Mesenchymal stem cell (in vitro differentiated cells and primary cell): ENCODE data around the gene TBC1D8.

Experiments used
- DNase-seq: peaks from one replicate; pipeline ENCODE4 v3.0.0-alpha.2; 2013
- H2AFZ ChIP-seq: one replicate; pipeline ENCODE4 v1.6.1; 2013; ENCODE audit warnings: low read depth, mild to moderate bottlenecking, control low read depth, inconsistent platforms, low read length, moderate library complexity
- H2AK5ac ChIP-seq: 2 replicates; pipeline ENCODE4 v1.6.1; 2013; ENCODE audit warnings: low read length, moderate library complexity, mild to moderate bottlenecking, inconsistent platforms; ENCODE audit not compliant: severe bottlenecking
- H2BK120ac ChIP-seq: one replicate; pipeline ENCODE4 v1.6.1; 2013; ENCODE audit warnings: low read depth, mild to moderate bottlenecking, inconsistent platforms, low read length, moderate library complexity
- H2BK12ac ChIP-seq, 2 experiments: one replicate each; pipeline ENCODE4 v1.6.1; 2013; ENCODE audit warnings: inconsistent platforms in 2 of 2, low read length in 2 of 2, mild to moderate bottlenecking in 2 of 2, moderate library complexity in 2 of 2, control low read depth in 1 of 2
- H2BK15ac ChIP-seq: one replicate; pipeline ENCODE4 v1.6.1; 2013; ENCODE audit warnings: mild to moderate bottlenecking, low read depth, inconsistent platforms; ENCODE audit not compliant: poor library complexity, severe bottlenecking
- H2BK5ac ChIP-seq: 2 replicates; pipeline ENCODE4 v1.6.1; 2013; ENCODE audit warnings: low read depth, mild to moderate bottlenecking, low read length, control low read depth, inconsistent platforms; ENCODE audit not compliant: poor library complexity, severe bottlenecking
- H3K14ac ChIP-seq, 2 experiments: one replicate each; pipeline ENCODE4 v1.6.1; 2013; ENCODE audit warnings: inconsistent platforms in 2 of 2, low read length in 2 of 2, control low read depth in 1 of 2, mild to moderate bottlenecking in 1 of 2, moderate library complexity in 1 of 2
- H3K18ac ChIP-seq, 2 experiments: one replicate each; pipeline ENCODE4 v1.6.1; 2013; ENCODE audit warnings: inconsistent platforms in 2 of 2, low read length in 2 of 2, control low read depth in 1 of 2, low read depth in 1 of 2, mild to moderate bottlenecking in 1 of 2
- H3K23ac ChIP-seq, 2 experiments: one replicate each; pipeline ENCODE4 v1.6.1; 2013; ENCODE audit warnings: inconsistent platforms in 2 of 2, low read length in 2 of 2, mild to moderate bottlenecking in 2 of 2, moderate library complexity in 2 of 2, control low read depth in 1 of 2
- H3K27ac ChIP-seq: 2 replicates; pipeline ENCODE4 v1.5.1; 2013; ENCODE audit warnings: mild to moderate bottlenecking, moderate library complexity, low read length, control low read depth, inconsistent platforms; ENCODE audit not compliant: poor library complexity, severe bottlenecking
- H3K27me3 ChIP-seq, 2 experiments: 2 replicates each; pipeline versions ENCODE4 v1.6.1 to v1.7.0; 2013; ENCODE audit warnings: low read length in 2 of 2, mild to moderate bottlenecking in 2 of 2, moderate library complexity in 2 of 2, control low read depth in 1 of 2, inconsistent platforms in 1 of 2; ENCODE audit not compliant: control insufficient read depth in 1 of 2, insufficient read depth in 1 of 2
- H3K36me3 ChIP-seq, 2 experiments: 2 replicates each; pipeline versions ENCODE4 v1.6.1 to v1.7.0; 2013; ENCODE audit warnings: low read length in 2 of 2, control low read depth in 1 of 2, inconsistent platforms in 1 of 2, low read depth in 1 of 2, mild to moderate bottlenecking in 1 of 2; ENCODE audit not compliant: insufficient read depth in 2 of 2, control insufficient read depth in 1 of 2
- H3K4ac ChIP-seq, 2 experiments: one replicate each; pipeline ENCODE4 v1.6.1; 2013; ENCODE audit warnings: inconsistent platforms in 2 of 2, low read length in 2 of 2, mild to moderate bottlenecking in 2 of 2, moderate library complexity in 2 of 2, control low read depth in 1 of 2, low read depth in 1 of 2
- H3K4me1 ChIP-seq: 2 replicates; pipeline ENCODE4 v1.6.1; 2013; ENCODE audit warnings: low read depth, low read length, control low read depth; ENCODE audit not compliant: control insufficient read depth, insufficient read depth
- H3K4me2 ChIP-seq: 2 replicates; pipeline ENCODE4 v1.6.1; 2013; ENCODE audit warnings: low read length, mild to moderate bottlenecking, inconsistent platforms; ENCODE audit not compliant: poor library complexity, severe bottlenecking
- H3K4me3 ChIP-seq, 2 experiments: 2 replicates each; pipeline versions ENCODE4 v1.5.1 to v1.7.0; 2013; ENCODE audit warnings: low read length in 2 of 2, mild to moderate bottlenecking in 2 of 2, control low read depth in 1 of 2, low read depth in 1 of 2; ENCODE audit not compliant: insufficient read depth in 1 of 2
- H3K79me1 ChIP-seq: replicated peaks from 2 replicates; pipeline ENCODE4 v1.6.1; 2013; ENCODE audit warnings: mild to moderate bottlenecking, control low read depth, low read length, inconsistent platforms; ENCODE audit not compliant: poor library complexity, severe bottlenecking
- H3K9ac ChIP-seq: 2 replicates; pipeline ENCODE4 v1.7.0; 2013; ENCODE audit warnings: mild to moderate bottlenecking, low read length, moderate library complexity
- H3K9me3 ChIP-seq: 2 replicates; pipeline ENCODE4 v1.7.0; 2013; ENCODE audit warnings: mild to moderate bottlenecking, low read length; ENCODE audit not compliant: control insufficient read depth
- H4K8ac ChIP-seq: one replicate; pipeline ENCODE4 v1.6.1; 2013; ENCODE audit warnings: inconsistent platforms, mild to moderate bottlenecking, low read length, moderate library complexity
- H4K91ac ChIP-seq: one replicate; pipeline ENCODE4 v1.6.1; 2013; ENCODE audit warnings: mild to moderate bottlenecking, low read length, inconsistent platforms
- WGBS: methylation state at CpG from one replicate; pipeline ENCODE4 v1.1.7; 2013; ENCODE audit warnings: mixed read lengths; 5-methylcytosine and 5-hydroxymethylcytosine counted together

Gene TBC1D8

GRCh38 chr2:101048756-101049155, 102.4 kb downstream of the TBC1D8 start:
- Histone ChIP-seq H2BK120ac (no peak overlapping the region), H3K36me3 (peaks cover 0 to 45% of the 10 kb centered on the region in 2 experiments), H2BK12ac (no peak overlapping the region), H2AK5ac (no peak overlapping the region), H3K27me3 (no peaks in the 10 kb centered on the region), H3K4ac (no peak overlapping the region), H4K8ac (no peak overlapping the region), H3K9ac (no peak overlapping the region), H2BK5ac (no peak overlapping the region), H3K4me3 (no peak overlapping the region), H3K4me1 (peaks cover 6% of the 10 kb centered on the region), H3K79me1 (peaks cover 2% of the 10 kb centered on the region), H2AFZ (no peak overlapping the region), H2BK15ac (no peak overlapping the region), H3K27ac (no peak overlapping the region), H3K18ac (no peak overlapping the region), H3K4me2 (no peak overlapping the region), H3K9me3 (no peaks in the 10 kb centered on the region), H3K23ac (no peak overlapping the region), H4K91ac (no peak overlapping the region), H3K14ac (no peak overlapping the region)
- no peak for DNase-seq
- WGBS = 100% methylated on average over 1 of the region's 3 CpGs

GRCh38 chr2:101047774-101048173, 103.4 kb downstream of the TBC1D8 start:
- Histone ChIP-seq H2BK15ac (no peak overlapping the region), H2AFZ (no peak overlapping the region), H3K27me3 (no peaks in the 10 kb centered on the region), H3K18ac (no peak overlapping the region), H2AK5ac (no peak overlapping the region), H2BK12ac (peak overlapping the region in 1 of 2 experiments; percentile 18), H3K4me2 (no peak overlapping the region), H3K27ac (no peak overlapping the region), H3K36me3 (peaks cover 0 to 35% of the 10 kb centered on the region in 2 experiments), H2BK120ac (no peak overlapping the region), H4K8ac (no peak overlapping the region), H3K4me3 (no peak overlapping the region), H3K4ac (no peak overlapping the region), H3K79me1 (peaks cover 2% of the 10 kb centered on the region), H3K14ac (no peak overlapping the region), H3K4me1 (peaks cover 6% of the 10 kb centered on the region), H2BK5ac (no peak overlapping the region), H3K9me3 (no peaks in the 10 kb centered on the region), H4K91ac (no peak overlapping the region), H3K9ac (no peak overlapping the region), H3K23ac (no peak overlapping the region)
- WGBS = over 99% methylated on average over 6 of the region's 6 CpGs
- DNase-seq = no peak

- Histone ChIP-seq H4K8ac (no peak overlapping the region), H3K4ac (no peak overlapping the region), H3K9me3 (no peaks in the 10 kb centered on the region), H3K36me3 (peaks cover 0 to 32% of the 10 kb centered on the region in 2 experiments), H3K27ac (no peak overlapping the region), H2AFZ (no peak overlapping the region), H4K91ac (no peak overlapping the region), H3K9ac (no peak overlapping the region), H3K79me1 (peaks cover 2% of the 10 kb centered on the region), H3K18ac (no peak overlapping the region), H3K14ac (no peak overlapping the region), H2AK5ac (no peak overlapping the region), H3K4me3 (no peak overlapping the region), H2BK12ac (peak overlapping the region in 1 of 2 experiments; percentile 18), H2BK15ac (no peak overlapping the region), H3K4me2 (no peak overlapping the region), H2BK120ac (no peak overlapping the region), H3K27me3 (no peaks in the 10 kb centered on the region), H3K4me1 (peaks cover 6% of the 10 kb centered on the region), H3K23ac (no peak overlapping the region), H2BK5ac (no peak overlapping the region)
- DNase-seq = no peak
- WGBS = 84% methylated on average over 12 of the region's 12 CpGs
These were observed 104.0 kb downstream of the TBC1D8 start for GRCh38 chr2:101047075-101047766.

- Histone ChIP-seq H3K79me1 (peaks cover 2% of the 10 kb centered on the region), H3K9me3 (no peaks in the 10 kb centered on the region), H3K14ac (no peak overlapping the region), H2BK12ac (no peak overlapping the region), H3K27me3 (no peaks in the 10 kb centered on the region), H3K27ac (no peak overlapping the region), H2BK15ac (no peak overlapping the region), H4K91ac (no peak overlapping the region), H3K36me3 (peaks cover 0 to 18% of the 10 kb centered on the region in 2 experiments), H3K4me3 (no peak overlapping the region), H3K23ac (no peak overlapping the region), H2BK120ac (no peak overlapping the region), H3K18ac (no peak overlapping the region), H2BK5ac (no peak overlapping the region), H3K4me2 (no peak overlapping the region), H2AFZ (no peak overlapping the region), H2AK5ac (no peak overlapping the region), H3K4me1 (peaks cover 6% of the 10 kb centered on the region), H3K9ac (no peak overlapping the region), H4K8ac (no peak overlapping the region), H3K4ac (no peak overlapping the region)
- no peak for DNase-seq
- WGBS = 94% methylated on average over 10 of the region's 10 CpGs
These were observed 105.9 kb downstream of the TBC1D8 start for GRCh38 chr2:101045330-101045729.
